Choroid plexus epithelial cell (primary cell): ENCODE measurements around the gene RBM33.

ENCODE experiments used
- DNase-seq: peaks from one replicate; pipeline ENCODE4 v3.0.0-alpha.2; 2010; ENCODE audit warnings: low read depth
- H3K4me3 ChIP-seq: 2 replicates; pipeline ENCODE4 v1.5.1; 2011; ENCODE audit warnings: low read depth, mild to moderate bottlenecking, control low read depth, low read length, moderate library complexity
- CTCF ChIP-seq: conservative IDR thresholded peaks from 2 replicates; pipeline ENCODE4 v1.5.1; 2011; ENCODE audit warnings: low read depth, mild to moderate bottlenecking, control low read depth, inconsistent platforms, low read length, moderate library complexity

The RBM33 gene

GRCh38 chr7:155652156-155653114 lies 8.0 kb downstream of the RBM33 start:
- no peak for DNase-seq
- no peak overlapping the region for H3K4me3 ChIP-seq
- no peak for TF ChIP-seq CTCF

GRCh38 chr7:155653803-155654202 lies 9.3 kb downstream of the RBM33 start:
- peak; percentile 70 for DNase-seq
- no peak for TF ChIP-seq CTCF
- H3K4me3 ChIP-seq: no peak overlapping the region

GRCh38 chr7:155656891-155657290 lies 12.4 kb downstream of the RBM33 start:
- H3K4me3 ChIP-seq: no peak overlapping the region
- TF ChIP-seq CTCF: no peak
- DNase-seq: no peak

- DNase-seq: peak; percentile 50
- no peak for TF ChIP-seq CTCF
- no peak overlapping the region for H3K4me3 ChIP-seq
Observed at GRCh38 chr7:155660059-155660757, 15.7 kb downstream of the RBM33 start.

GRCh38 chr7:155660758-155661093 lies 16.3 kb downstream of the RBM33 start:
- no peak for DNase-seq
- TF ChIP-seq CTCF: no peak
- H3K4me3 ChIP-seq: no peak overlapping the region

- no peak for TF ChIP-seq CTCF
- H3K4me3 ChIP-seq: no peak overlapping the region
- DNase-seq: no peak
Observed at GRCh38 chr7:155662343-155663043, 18.0 kb downstream of the RBM33 start.
